NB4 (cell line): Measurements from ENCODE around the gene IGF1R.

ENCODE experiments used
- MYC ChIP-seq: IDR thresholded peaks from 2 replicates; pipeline ENCODE4 v1.6.1; 2011; ENCODE audit warnings: low read depth, low read length
- POLR2A ChIP-seq: IDR thresholded peaks from 2 replicates; pipeline ENCODE4 v1.6.1; 2011; ENCODE audit warnings: mild to moderate bottlenecking; ENCODE audit not compliant: insufficient read length; ENCODE audit errors: extremely low read depth
- TF ChIP-seq, protein P1 (sequence below): IDR thresholded peaks from one replicate; pipeline ENCODE4 v1.5.1; 2012; ENCODE audit warnings: low read depth, low read length

DNA sequence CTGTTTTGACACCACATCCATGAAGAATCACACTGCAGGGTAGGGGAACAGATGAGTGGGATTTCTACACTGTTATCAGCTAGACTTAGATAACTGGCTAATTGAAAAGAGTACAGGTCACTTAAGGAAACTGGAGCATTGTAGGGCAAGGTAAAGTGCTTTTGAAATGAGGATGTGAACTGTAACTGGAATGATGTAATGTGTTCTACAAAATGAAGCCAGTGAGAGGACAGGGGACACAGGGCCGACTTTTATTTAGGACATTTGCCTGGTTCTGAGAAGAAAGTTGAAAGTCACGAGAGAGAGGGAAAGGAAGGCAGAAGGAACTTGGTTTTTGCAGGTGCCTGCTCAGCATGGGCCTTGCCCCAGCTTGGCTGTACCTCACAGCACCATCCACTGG lies 50.5 kb downstream of the IGF1R start:
- TF ChIP-seq, protein P1, sequence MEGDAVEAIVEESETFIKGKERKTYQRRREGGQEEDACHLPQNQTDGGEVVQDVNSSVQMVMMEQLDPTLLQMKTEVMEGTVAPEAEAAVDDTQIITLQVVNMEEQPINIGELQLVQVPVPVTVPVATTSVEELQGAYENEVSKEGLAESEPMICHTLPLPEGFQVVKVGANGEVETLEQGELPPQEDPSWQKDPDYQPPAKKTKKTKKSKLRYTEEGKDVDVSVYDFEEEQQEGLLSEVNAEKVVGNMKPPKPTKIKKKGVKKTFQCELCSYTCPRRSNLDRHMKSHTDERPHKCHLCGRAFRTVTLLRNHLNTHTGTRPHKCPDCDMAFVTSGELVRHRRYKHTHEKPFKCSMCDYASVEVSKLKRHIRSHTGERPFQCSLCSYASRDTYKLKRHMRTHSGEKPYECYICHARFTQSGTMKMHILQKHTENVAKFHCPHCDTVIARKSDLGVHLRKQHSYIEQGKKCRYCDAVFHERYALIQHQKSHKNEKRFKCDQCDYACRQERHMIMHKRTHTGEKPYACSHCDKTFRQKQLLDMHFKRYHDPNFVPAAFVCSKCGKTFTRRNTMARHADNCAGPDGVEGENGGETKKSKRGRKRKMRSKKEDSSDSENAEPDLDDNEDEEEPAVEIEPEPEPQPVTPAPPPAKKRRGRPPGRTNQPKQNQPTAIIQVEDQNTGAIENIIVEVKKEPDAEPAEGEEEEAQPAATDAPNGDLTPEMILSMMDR = no peak
- TF ChIP-seq MYC (no peak), POLR2A (no peak)
